ENCODE results near the gene THRA.

GRCh38 chr17:40063187-40063771, 514 bp downstream of the THRA start:
- no peak for TF ChIP-seq EZH2 (IDR thresholded peaks at IDR 0.05; ENCODE audit: borderline replicate concordance, low read depth, low read length, poor library complexity, severe bottlenecking)
- TF ChIP-seq CTCF (conservative IDR thresholded peaks at IDR 0.05; ENCODE audit: low read depth, low read length), result no peak
